ENCODE results near the gene FUCA2.
"Not testable (repeated sequence)": the region's sequence is repeated elsewhere in the genome, so short reads cannot be mapped to it uniquely, and the experiment has no call there.

Gene FUCA2

GRCh38 chr6:143536461-143536865 lies 24.9 kb upstream of the FUCA2 start:
- DNase-seq (ENCODE audit: low read depth in 2 of 2), result peak in 1 of 2 donors; percentile 40

- DNase-seq (ENCODE audit: low read depth in 2 of 2), result no peak
Measured at GRCh38 chr6:143535189-143535614, 23.7 kb upstream of the FUCA2 start.

GRCh38 chr6:143531720-143532499 lies 20.4 kb upstream of the FUCA2 start:
- no peak for DNase-seq (ENCODE audit: low read depth in 2 of 2)

GRCh38 chr6:143529095-143529494 lies 17.6 kb upstream of the FUCA2 start:
- no peak for DNase-seq (ENCODE audit: low read depth in 2 of 2)

- no peak for DNase-seq (ENCODE audit: low read depth in 2 of 2)
Measured at GRCh38 chr6:143528164-143528811, 16.8 kb upstream of the FUCA2 start.

GRCh38 chr6:143527677-143528076 lies 16.2 kb upstream of the FUCA2 start:
- no peak for DNase-seq (ENCODE audit: low read depth in 2 of 2)

- no peak for DNase-seq (ENCODE audit: low read depth in 2 of 2)
Measured at GRCh38 chr6:143525356-143525755, 13.8 kb upstream of the FUCA2 start.

- no peak for DNase-seq (ENCODE audit: low read depth in 2 of 2)
Measured at GRCh38 chr6:143522039-143522600, 10.6 kb upstream of the FUCA2 start.

GRCh38 chr6:143517447-143517773 lies 5.9 kb upstream of the FUCA2 start:
- DNase-seq (ENCODE audit: low read depth in 2 of 2), result no peak

GRCh38 chr6:143516690-143517446 lies 5.3 kb upstream of the FUCA2 start:
- no peak for DNase-seq (ENCODE audit: low read depth in 2 of 2)

GRCh38 chr6:143515766-143516355 lies 4.3 kb upstream of the FUCA2 start:
- DNase-seq (ENCODE audit: low read depth in 2 of 2), result no peak

- no peak for DNase-seq (ENCODE audit: low read depth in 2 of 2)
Measured at GRCh38 chr6:143515061-143515760, 3.7 kb upstream of the FUCA2 start.

- DNase-seq (ENCODE audit: low read depth in 2 of 2), result peak in 1 of 2 donors; percentile 10
Measured at GRCh38 chr6:143513410-143513809, 1.9 kb upstream of the FUCA2 start.

- DNase-seq (ENCODE audit: low read depth in 2 of 2), result not testable (repeated sequence)
Measured at GRCh38 chr6:143510326-143510725, 1.2 kb downstream of the FUCA2 start.

- DNase-seq (ENCODE audit: low read depth in 2 of 2), result no peak
Measured at GRCh38 chr6:143507358-143508145, 4.0 kb downstream of the FUCA2 start.

- DNase-seq (ENCODE audit: low read depth in 2 of 2), result no peak
Measured at GRCh38 chr6:143506620-143507019, 4.9 kb downstream of the FUCA2 start.

GRCh38 chr6:143506199-143506598 lies 5.3 kb downstream of the FUCA2 start:
- DNase-seq (ENCODE audit: low read depth in 2 of 2), result no peak

- no peak for DNase-seq (ENCODE audit: low read depth in 2 of 2)
Measured at GRCh38 chr6:143505537-143505936, 6.0 kb downstream of the FUCA2 start.

GRCh38 chr6:143505111-143505510 lies 6.4 kb downstream of the FUCA2 start:
- no peak for DNase-seq (ENCODE audit: low read depth in 2 of 2)

GRCh38 chr6:143504369-143504768 lies 7.2 kb downstream of the FUCA2 start:
- DNase-seq (ENCODE audit: low read depth in 2 of 2), result no peak

- DNase-seq (ENCODE audit: low read depth in 2 of 2), result no peak
Measured at GRCh38 chr6:143501851-143502250, 9.7 kb downstream of the FUCA2 start.

Data from stimulated activated CD8-positive, alpha-beta memory T cell treated with anti-CD3 and anti-CD28 coated beads, Interleukin-7, amount 100 ng/mL, for 4 hours (primary cell).